Body of pancreas (tissue), 4 donors: Measurements from ENCODE around the gene DDX5. TPM values are rescaled to one million over a fixed set of nuclear protein-coding genes. Genes with fewer than 3 reads are reported as not detected.

Experiments used
- ATAC-seq: fragments of 150-250 bp; one replicate; pipeline ENCODE4 v1.9.1; 2016
- DNase-seq, 4 donors: peaks; one replicate each; pipeline ENCODE4 v3.0.0-alpha.2; 2019
- H3K27ac ChIP-seq, 4 donors: fragments of 200-600 bp; sonication (generic); 1 replicate in 3 of 4; 2 replicates in 1 of 4; pipeline versions ENCODE4 v1.5.1 to v1.6.1; 2016 to 2019; ENCODE audit warnings: mild to moderate bottlenecking in 1 of 4, mixed read lengths in 1 of 4, moderate library complexity in 1 of 4
- H3K27me3 ChIP-seq, 2 donors: fragments of 200-600 bp; sonication (generic); one replicate each; pipeline ENCODE4 v1.6.0; 2016; ENCODE audit warnings: mild to moderate bottlenecking in 1 of 2
- H3K36me3 ChIP-seq, 2 donors: fragments of 200-600 bp; sonication (generic); replicated peaks in 1 of 2; 2 replicates each; pipeline ENCODE4 v1.5.1; 2016; ENCODE audit warnings: low read depth in 2 of 2; ENCODE audit not compliant: insufficient read depth in 1 of 2
- H3K4me1 ChIP-seq: fragments of 200-600 bp; sonication (generic); one replicate; pipeline ENCODE4 v1.6.0; 2016
- H3K4me3 ChIP-seq, 2 donors: fragments of 200-600 bp; sonication (generic); 1 replicate in 1 of 2; 2 replicates in 1 of 2; pipeline ENCODE4 v1.5.1; 2016 to 2019
- H3K9me3 ChIP-seq, 3 donors: fragments of 200-600 bp; sonication (generic); 1 replicate in 2 of 3; 2 replicates in 1 of 3; pipeline ENCODE4 v1.5.1; 2016
- CTCF ChIP-seq, 7 experiments: fragments of 450-650 bp in 4 of 7; fragments of 200-600 bp in 3 of 7; sonication (generic) in 3 of 7; IDR thresholded peaks; one replicate each; pipeline ENCODE4 v1.5.1; 2016 to 2019; ENCODE audit warnings: antibody characterized with exemption in 7 of 7
- POLR2A ChIP-seq, 3 donors: fragments of 450-650 bp; IDR thresholded peaks; one replicate each; pipeline ENCODE4 v1.6.1; 2016; ENCODE audit warnings: antibody characterized with exemption in 3 of 3, mild to moderate bottlenecking in 2 of 3
- WGBS, 2 donors: methylation state at CpG; one replicate each; pipeline ENCODE4 v1.1.5; 2017; 5-methylcytosine and 5-hydroxymethylcytosine counted together
- intact Hi-C: fragments of 100-400 bp; cut with DNase I; formaldehyde crosslinking; loops from one replicate; pipeline ENCODE4 v1.15.1; 2023
- total RNA-seq, 2 donors: library from RNA; depleted of rRNA; stranded (reverse); fragments of >200 nt; gene quantifications; one replicate each; pipeline ENCODE4 v1.1.0, GENCODE V29; 2016

Gene DDX5
- total RNA-seq, 2 donors from 2014 or later, result 487 to 513 TPM

DNA sequence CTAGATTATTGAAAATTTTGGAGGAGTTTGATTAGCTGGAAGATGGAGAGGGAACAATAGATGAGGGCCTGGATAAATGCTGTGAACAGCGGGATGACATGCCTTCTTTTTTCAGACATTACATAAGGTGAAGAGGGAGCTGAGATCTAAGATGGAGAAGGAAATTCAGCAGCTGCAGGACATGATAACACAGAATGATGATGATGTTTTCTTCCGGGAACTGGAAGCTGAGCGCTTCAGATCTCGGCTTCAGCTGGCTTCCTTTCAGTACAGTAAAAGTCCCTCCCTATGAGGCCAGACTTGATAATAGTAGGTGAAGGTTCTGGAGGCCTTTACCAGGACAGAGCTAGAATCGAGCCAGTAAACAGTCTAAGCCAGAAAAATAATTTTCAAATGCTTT, 31.4 kb upstream of the DDX5 start:
- intact Hi-C loops, result no loop called here
- DNase-seq, result no peak
- H3K27me3 ChIP-seq, result no peaks in the 10 kb centered on the region
- H3K9me3 ChIP-seq, result no peaks in the 10 kb centered on the region
- peaks cover 0 to 38% of the 10 kb centered on the region in 2 donors for H3K36me3 ChIP-seq
- WGBS, 2 donors, result 67 to 81% methylated on average over 5 of the region's 5 CpGs
- H3K27ac ChIP-seq, result no peak overlapping the region
- H3K4me1 ChIP-seq, result no peaks in the 10 kb centered on the region
- no peak for ATAC-seq
- no peak overlapping the region for H3K4me3 ChIP-seq
- TF ChIP-seq POLR2A (IDR thresholded peaks at IDR 0.05) (no peak), CTCF (IDR thresholded peaks at IDR 0.05) (no peak)

DNA sequence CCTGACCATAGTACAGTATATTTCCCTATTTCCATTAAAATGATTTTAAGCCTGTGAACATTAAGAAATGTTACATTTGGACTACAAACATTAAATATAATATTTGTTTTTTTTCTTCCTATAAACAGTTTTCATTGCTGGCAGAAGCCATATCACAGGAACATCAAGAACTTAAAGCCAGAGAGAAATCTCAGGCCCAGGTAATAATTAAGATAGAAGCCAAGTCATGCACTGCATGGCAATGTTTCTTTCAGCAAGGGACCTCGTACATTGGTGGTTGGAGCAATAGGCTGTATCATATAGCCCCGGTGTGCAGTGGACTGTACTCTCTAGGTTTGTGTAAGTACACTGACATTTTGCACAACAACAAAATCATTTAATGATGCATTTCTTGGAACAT, 30.8 kb upstream of the DDX5 start:
- 77 to 88% methylated on average over 2 of the region's 2 CpGs for WGBS, 2 donors
- Histone ChIP-seq H3K4me1 (no peaks in the 10 kb centered on the region), H3K36me3 (peaks cover 0 to 42% of the 10 kb centered on the region in 2 donors), H3K27me3 (no peaks in the 10 kb centered on the region), H3K27ac (no peak overlapping the region), H3K9me3 (no peaks in the 10 kb centered on the region), H3K4me3 (no peak overlapping the region)
- intact Hi-C loops, result no loop called here
- no peak for DNase-seq
- no peak for TF ChIP-seq CTCF (IDR thresholded peaks at IDR 0.05)
- TF ChIP-seq POLR2A (IDR thresholded peaks at IDR 0.05), result no peak
- no peak for ATAC-seq

DNA sequence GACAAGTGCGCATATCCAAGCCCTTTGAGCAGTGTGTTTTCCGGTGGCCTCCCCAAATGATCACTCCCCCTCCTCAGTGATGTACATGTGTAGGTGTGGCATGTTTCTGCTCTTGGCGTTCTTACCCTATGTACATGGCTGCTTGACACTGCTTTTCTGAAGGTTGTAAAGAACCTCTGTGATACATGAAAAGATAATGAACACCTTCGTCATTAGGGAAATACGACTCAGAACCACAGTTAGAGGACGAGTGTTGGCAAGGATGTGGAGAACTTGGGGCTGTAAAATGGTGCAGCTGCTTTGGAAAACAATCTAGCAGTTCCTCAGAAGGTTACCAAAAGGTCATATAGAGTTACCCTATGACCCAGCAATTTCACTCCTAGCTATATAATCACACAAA, 29.3 kb upstream of the DDX5 start:
- no peak overlapping the region for H3K4me3 ChIP-seq
- DNase-seq (no peak), ATAC-seq (no peak)
- peaks cover 0 to 47% of the 10 kb centered on the region in 2 donors for H3K36me3 ChIP-seq
- no peaks in the 10 kb centered on the region for H3K27me3 ChIP-seq
- no peaks in the 10 kb centered on the region for H3K9me3 ChIP-seq
- H3K27ac ChIP-seq, result no peak overlapping the region
- WGBS, 2 donors, result 74 to 80% methylated on average over 6 of the region's 6 CpGs
- no peaks in the 10 kb centered on the region for H3K4me1 ChIP-seq
- TF ChIP-seq CTCF (IDR thresholded peaks at IDR 0.05) (no peak), POLR2A (IDR thresholded peaks at IDR 0.05) (no peak)
- intact Hi-C loops, result no loop called here

- intact Hi-C loops, result no loop called here
- Histone ChIP-seq H3K36me3 (peaks cover 0 to 58% of the 10 kb centered on the region in 2 donors), H3K4me3 (no peak overlapping the region), H3K4me1 (no peaks in the 10 kb centered on the region), H3K9me3 (no peaks in the 10 kb centered on the region), H3K27ac (no peak overlapping the region), H3K27me3 (no peaks in the 10 kb centered on the region)
- 89 to 92% methylated on average over 3 of the region's 3 CpGs for WGBS, 2 donors
- ATAC-seq, result no peak
- TF ChIP-seq POLR2A (IDR thresholded peaks at IDR 0.05) (no peak), CTCF (IDR thresholded peaks at IDR 0.05) (no peak)
- no peak for DNase-seq
Measured at GRCh38 chr17:64534187-64534586, 28.1 kb upstream of the DDX5 start.

GRCh38 chr17:64533784-64534183, 27.7 kb upstream of the DDX5 start:
- no peaks in the 10 kb centered on the region for H3K4me1 ChIP-seq
- H3K27me3 ChIP-seq, result no peaks in the 10 kb centered on the region
- no peak overlapping the region for H3K27ac ChIP-seq
- no peak overlapping the region for H3K4me3 ChIP-seq
- ATAC-seq (no peak), DNase-seq (no peak)
- no peaks in the 10 kb centered on the region for H3K9me3 ChIP-seq
- TF ChIP-seq POLR2A (IDR thresholded peaks at IDR 0.05) (no peak), CTCF (IDR thresholded peaks at IDR 0.05) (no peak)
- intact Hi-C loops, result no loop called here
- WGBS, 2 donors, result 91 to 93% methylated on average over 2 of the region's 2 CpGs
- H3K36me3 ChIP-seq, result peaks cover 0 to 61% of the 10 kb centered on the region in 2 donors
